ENCODE results near the gene CFAP77.
"Not testable (repeated sequence)": the region's sequence is repeated elsewhere in the genome, so short reads cannot be mapped to it uniquely, and the experiment has no call there.

CFAP77 gene

GRCh38 chr9:132409828-132410528 lies at the start of gene CFAP77:
Gene CFAP77 (plus strand): TSS chr9:132410211. CDS start chr9:132410272, 61 bp downstream.
- no peak for ATAC-seq
- Mint-ChIP-seq H3K4me1 (peaks cover 47% of the 10 kb centered on the region), H3K9me3 (no peaks in the 10 kb centered on the region), H3K4me3 (peak within 1 kb of the TSS; percentile 67), H3K36me3 (peaks cover 4% of the 10 kb centered on the region), H3K27me3 (peaks cover 15% of the 10 kb centered on the region), H3K27ac (peak within 1 kb of the TSS; percentile 32)

GRCh38 chr9:132364068-132364467 lies 45.9 kb upstream of the CFAP77 start:
- Mint-ChIP-seq H3K4me1 (peaks cover 8% of the 10 kb centered on the region), H3K27me3 (no peaks in the 10 kb centered on the region), H3K27ac (no peak overlapping the region), H3K4me3 (no peak overlapping the region), H3K9me3 (no peaks in the 10 kb centered on the region), H3K36me3 (no peaks in the 10 kb centered on the region)
- ATAC-seq = no peak

GRCh38 chr9:132365986-132366385 lies 44.0 kb upstream of the CFAP77 start:
- Mint-ChIP-seq H3K27ac (no peak overlapping the region), H3K9me3 (no peaks in the 10 kb centered on the region)
- no peak for ATAC-seq

GRCh38 chr9:132366481-132366880 lies 43.5 kb upstream of the CFAP77 start:
- Mint-ChIP-seq H3K27me3 (no peaks in the 10 kb centered on the region), H3K27ac (no peak overlapping the region), H3K4me3 (no peak overlapping the region), H3K36me3 (no peaks in the 10 kb centered on the region), H3K4me1 (peaks cover 5% of the 10 kb centered on the region), H3K9me3 (no peaks in the 10 kb centered on the region)
- no peak for ATAC-seq

More at GRCh38 chr9:132365986-132366385, 44.0 kb upstream of the CFAP77 start:
- H3K4me1 Mint-ChIP-seq = peaks cover 5% of the 10 kb centered on the region
- no peaks in the 10 kb centered on the region for H3K36me3 Mint-ChIP-seq
- no peak overlapping the region for H3K4me3 Mint-ChIP-seq
- H3K27me3 Mint-ChIP-seq = no peaks in the 10 kb centered on the region

- no peak for ATAC-seq
- no peak overlapping the region for H3K27ac Mint-ChIP-seq
- peaks cover 14% of the 10 kb centered on the region for H3K4me1 Mint-ChIP-seq
- H3K9me3 Mint-ChIP-seq = no peaks in the 10 kb centered on the region
- H3K27me3 Mint-ChIP-seq = no peaks in the 10 kb centered on the region
- H3K4me3 Mint-ChIP-seq = no peak overlapping the region
- H3K36me3 Mint-ChIP-seq = no peaks in the 10 kb centered on the region
Observed at GRCh38 chr9:132367613-132368313, 42.2 kb upstream of the CFAP77 start.

- no peaks in the 10 kb centered on the region for H3K9me3 Mint-ChIP-seq
Observed at GRCh38 chr9:132369421-132369820, 40.6 kb upstream of the CFAP77 start.

GRCh38 chr9:132370592-132370991 lies 39.4 kb upstream of the CFAP77 start:
- H3K9me3 Mint-ChIP-seq = no peaks in the 10 kb centered on the region
- peak overlapping the region; percentile 65 for H3K27ac Mint-ChIP-seq
- ATAC-seq = no peak
- peaks cover 38% of the 10 kb centered on the region for H3K4me1 Mint-ChIP-seq
- H3K36me3 Mint-ChIP-seq = peaks cover 5% of the 10 kb centered on the region
- no peak overlapping the region for H3K4me3 Mint-ChIP-seq
- H3K27me3 Mint-ChIP-seq = no peaks in the 10 kb centered on the region

More at GRCh38 chr9:132369421-132369820, 40.6 kb upstream of the CFAP77 start:
- no peak for ATAC-seq
- Mint-ChIP-seq H3K4me1 (peaks cover 31% of the 10 kb centered on the region), H3K27me3 (no peaks in the 10 kb centered on the region), H3K36me3 (no peaks in the 10 kb centered on the region), H3K4me3 (no peak overlapping the region), H3K27ac (peak overlapping the region; percentile 25)

GRCh38 chr9:132372177-132373095 lies 37.6 kb upstream of the CFAP77 start:
- peaks cover 38% of the 10 kb centered on the region for H3K4me1 Mint-ChIP-seq
- H3K27me3 Mint-ChIP-seq = no peaks in the 10 kb centered on the region
- H3K27ac Mint-ChIP-seq = peak overlapping the region; percentile 87
- H3K9me3 Mint-ChIP-seq = no peaks in the 10 kb centered on the region
- peak; percentile 25 for ATAC-seq
- H3K4me3 Mint-ChIP-seq = peak overlapping the region; percentile 57
- H3K36me3 Mint-ChIP-seq = peaks cover 5% of the 10 kb centered on the region

GRCh38 chr9:132377769-132378168 lies 32.2 kb upstream of the CFAP77 start:
- peaks cover 46% of the 10 kb centered on the region for H3K4me1 Mint-ChIP-seq

GRCh38 chr9:132378416-132378815 lies 31.6 kb upstream of the CFAP77 start:
- H3K27me3 Mint-ChIP-seq, H3K4me3 Mint-ChIP-seq, H3K27ac Mint-ChIP-seq, H3K9me3 Mint-ChIP-seq, ATAC-seq: not testable (repeated sequence)
- H3K4me1 Mint-ChIP-seq = peaks cover 46% of the 10 kb centered on the region
- H3K36me3 Mint-ChIP-seq = peaks cover 11% of the 10 kb centered on the region

More at GRCh38 chr9:132377769-132378168, 32.2 kb upstream of the CFAP77 start:
- not testable (repeated sequence) for H3K27me3 Mint-ChIP-seq, H3K9me3 Mint-ChIP-seq, H3K4me3 Mint-ChIP-seq, ATAC-seq, H3K27ac Mint-ChIP-seq
- H3K36me3 Mint-ChIP-seq = peaks cover 11% of the 10 kb centered on the region

- Mint-ChIP-seq H3K36me3 (peaks cover 32% of the 10 kb centered on the region), H3K27me3 (no peaks in the 10 kb centered on the region), H3K9me3 (no peaks in the 10 kb centered on the region), H3K4me1 (peaks cover 53% of the 10 kb centered on the region), H3K27ac (peak overlapping the region; percentile 94), H3K4me3 (peak overlapping the region; percentile 75)
- peak; percentile 87 for ATAC-seq
Observed at GRCh38 chr9:132381966-132382541, 28.0 kb upstream of the CFAP77 start.

GRCh38 chr9:132383462-132383883 lies 26.5 kb upstream of the CFAP77 start:
- ATAC-seq = peak; percentile 85
- peaks cover 47% of the 10 kb centered on the region for H3K36me3 Mint-ChIP-seq
- no peaks in the 10 kb centered on the region for H3K9me3 Mint-ChIP-seq
- H3K4me1 Mint-ChIP-seq = peaks cover 53% of the 10 kb centered on the region
- peak overlapping the region; percentile 66 for H3K4me3 Mint-ChIP-seq
- H3K27ac Mint-ChIP-seq = peak overlapping the region; percentile 94
- no peaks in the 10 kb centered on the region for H3K27me3 Mint-ChIP-seq

GRCh38 chr9:132384376-132384775 lies 25.6 kb upstream of the CFAP77 start:
- Mint-ChIP-seq H3K4me3 (peak overlapping the region; percentile 66), H3K9me3 (no peaks in the 10 kb centered on the region), H3K27me3 (no peaks in the 10 kb centered on the region), H3K4me1 (peaks cover 53% of the 10 kb centered on the region), H3K36me3 (peaks cover 53% of the 10 kb centered on the region), H3K27ac (peak overlapping the region; percentile 94)
- ATAC-seq = peak; percentile 74

GRCh38 chr9:132387133-132387532 lies 22.9 kb upstream of the CFAP77 start:
- Mint-ChIP-seq H3K27me3 (no peaks in the 10 kb centered on the region), H3K9me3 (no peaks in the 10 kb centered on the region), H3K4me3 (no peak overlapping the region), H3K36me3 (peaks cover 70% of the 10 kb centered on the region), H3K4me1 (peaks cover 37% of the 10 kb centered on the region), H3K27ac (peak overlapping the region; percentile 94)
- ATAC-seq = no peak

- H3K4me1 Mint-ChIP-seq = no peaks in the 10 kb centered on the region
- H3K27me3 Mint-ChIP-seq = no peaks in the 10 kb centered on the region
- no peak overlapping the region for H3K4me3 Mint-ChIP-seq
- no peak for ATAC-seq
- peaks cover 70% of the 10 kb centered on the region for H3K36me3 Mint-ChIP-seq
- H3K9me3 Mint-ChIP-seq = no peaks in the 10 kb centered on the region
- H3K27ac Mint-ChIP-seq = no peak overlapping the region
Observed at GRCh38 chr9:132390966-132391365, 19.0 kb upstream of the CFAP77 start.
